Endothelial cell (in vitro differentiated cells): ENCODE measurements around the gene SP3. TPM values are rescaled to one million over a fixed set of nuclear protein-coding genes. Genes with fewer than 3 reads are reported as not detected.

ENCODE experiments used
- DNase-seq: peaks from one replicate; pipeline ENCODE4 v3.0.0; 2021; ENCODE audit warnings: low spot score
- H3K27ac Mint-ChIP-seq: one replicate; pipeline ENCODE4 v1.8.0; 2021; ENCODE audit warnings: mixed read lengths, inconsistent platforms; ENCODE audit not compliant: unreplicated experiment
- H3K27me3 Mint-ChIP-seq: one replicate; pipeline ENCODE4 v1.8.0; 2021; ENCODE audit warnings: mild to moderate bottlenecking, moderate library complexity, mixed read lengths, inconsistent platforms; ENCODE audit not compliant: unreplicated experiment
- H3K36me3 Mint-ChIP-seq: one replicate; pipeline ENCODE4 v1.8.0; 2021; ENCODE audit warnings: mild to moderate bottlenecking, low read depth, mixed read lengths, inconsistent platforms; ENCODE audit not compliant: unreplicated experiment
- H3K4me1 Mint-ChIP-seq: one replicate; pipeline ENCODE4 v1.8.0; 2021; ENCODE audit warnings: mild to moderate bottlenecking, mixed read lengths, inconsistent platforms; ENCODE audit not compliant: unreplicated experiment
- H3K4me3 Mint-ChIP-seq: one replicate; pipeline ENCODE4 v1.8.0; 2021; ENCODE audit warnings: mild to moderate bottlenecking, mixed read lengths, inconsistent platforms; ENCODE audit not compliant: unreplicated experiment
- H3K9me3 Mint-ChIP-seq: one replicate; pipeline ENCODE4 v1.8.0; 2021; ENCODE audit warnings: mixed read lengths, inconsistent platforms; ENCODE audit not compliant: unreplicated experiment
- CTCF ChIP-seq: fragments of 200-600 bp; sonication (generic); IDR thresholded peaks from one replicate; pipeline ENCODE4 v1.5.0; 2021; ENCODE audit warnings: antibody characterized with exemption; ENCODE audit not compliant: unreplicated experiment
- total RNA-seq: library from RNA; stranded (reverse); fragmentation: NEBNext Ultra II Directional; extraction: Animal tissue kit (Norgen Biotek cat#: 25700); gene quantifications from one replicate; pipeline ENCODE4 v1.2.1, GENCODE V29; 2021; ENCODE audit not compliant: unreplicated experiment

Gene SP3
- total RNA-seq, 1 donor from 2014 or later = 76.2 TPM

- H3K27ac Mint-ChIP-seq = no peak overlapping the region
- no peak overlapping the region for H3K4me3 Mint-ChIP-seq
- peaks cover 24% of the 10 kb centered on the region for H3K36me3 Mint-ChIP-seq
- no peak for DNase-seq
- no peak for TF ChIP-seq CTCF
- H3K4me1 Mint-ChIP-seq = peaks cover 26% of the 10 kb centered on the region
- H3K27me3 Mint-ChIP-seq = peaks cover 3% of the 10 kb centered on the region
- H3K9me3 Mint-ChIP-seq = no peaks in the 10 kb centered on the region
Measured at GRCh38 chr2:173958198-173958846, 6.9 kb downstream of the SP3 start.

- Mint-ChIP-seq H3K27ac (no peak overlapping the region), H3K4me1 (peaks cover 23% of the 10 kb centered on the region), H3K9me3 (no peaks in the 10 kb centered on the region), H3K36me3 (peaks cover 31% of the 10 kb centered on the region), H3K4me3 (no peak overlapping the region), H3K27me3 (no peaks in the 10 kb centered on the region)
- TF ChIP-seq CTCF = no peak
- DNase-seq = no peak
Measured at GRCh38 chr2:173957517-173957916, 7.7 kb downstream of the SP3 start.

GRCh38 chr2:173956454-173956853 is 8.7 kb downstream of the SP3 start:
- H3K9me3 Mint-ChIP-seq = no peaks in the 10 kb centered on the region
- DNase-seq = no peak
- H3K4me1 Mint-ChIP-seq = peaks cover 17% of the 10 kb centered on the region
- no peaks in the 10 kb centered on the region for H3K27me3 Mint-ChIP-seq
- H3K36me3 Mint-ChIP-seq = peaks cover 35% of the 10 kb centered on the region
- no peak overlapping the region for H3K27ac Mint-ChIP-seq
- H3K4me3 Mint-ChIP-seq = no peak overlapping the region
- TF ChIP-seq CTCF = no peak

GRCh38 chr2:173955867-173956266 is 9.3 kb downstream of the SP3 start:
- H3K27ac Mint-ChIP-seq = no peak overlapping the region
- TF ChIP-seq CTCF = no peak
- H3K9me3 Mint-ChIP-seq = no peaks in the 10 kb centered on the region
- peaks cover 35% of the 10 kb centered on the region for H3K36me3 Mint-ChIP-seq
- peak overlapping the region; percentile 32 for H3K4me3 Mint-ChIP-seq
- peaks cover 17% of the 10 kb centered on the region for H3K4me1 Mint-ChIP-seq
- no peak for DNase-seq
- no peaks in the 10 kb centered on the region for H3K27me3 Mint-ChIP-seq

- Mint-ChIP-seq H3K36me3 (peaks cover 31% of the 10 kb centered on the region), H3K27me3 (no peaks in the 10 kb centered on the region)
- no peak for TF ChIP-seq CTCF
Measured at GRCh38 chr2:173955004-173955403, 10.2 kb downstream of the SP3 start.

More at GRCh38 chr2:173955004-173955403, 10.2 kb downstream of the SP3 start:
- Mint-ChIP-seq H3K4me3 (no peak overlapping the region), H3K4me1 (peaks cover 11% of the 10 kb centered on the region), H3K9me3 (no peaks in the 10 kb centered on the region), H3K27ac (no peak overlapping the region)
- no peak for DNase-seq
